Keratinocyte (primary cell): ENCODE measurements around the gene AGTPBP1. TPM values are rescaled to one million over a fixed set of nuclear protein-coding genes. Genes with fewer than 3 reads are reported as not detected.

Experiments
- DNase-seq: peaks from one replicate; pipeline ENCODE4 v3.0.0-alpha.2; 2011; ENCODE audit warnings: low read depth, missing footprints, low spot score
- FAIRE-seq: peaks from 2 replicates; lab custom pipeline; 2011; peaks lifted over from hg19 to GRCh38; lab: Jason Lieb, UNC
- H2AFZ ChIP-seq: 2 replicates; pipeline ENCODE4 v1.6.0; 2012; ENCODE audit warnings: low read length, control low read depth, inconsistent platforms; ENCODE audit not compliant: control insufficient read depth
- H3K27ac ChIP-seq: 2 replicates; pipeline ENCODE4 v1.5.1; 2011; ENCODE audit warnings: low read length; ENCODE audit not compliant: control insufficient read depth, insufficient read depth
- H3K27me3 ChIP-seq: 3 replicates; pipeline ENCODE4 v1.6.0; 2011; ENCODE audit warnings: low read length; ENCODE audit not compliant: control insufficient read depth, insufficient read depth; ENCODE audit errors: extremely low read depth
- H3K36me3 ChIP-seq, 2 experiments: 2 replicates in 1 of 2; 3 replicates in 1 of 2; pipeline ENCODE4 v1.5.1; 2011; ENCODE audit warnings: low read length in 2 of 2, mild to moderate bottlenecking in 1 of 2; ENCODE audit not compliant: control insufficient read depth in 2 of 2, insufficient read depth in 2 of 2; ENCODE audit errors: extremely low read depth in 1 of 2
- H3K4me1 ChIP-seq: 3 replicates; pipeline ENCODE4 v1.5.1; 2011; ENCODE audit warnings: low read length; ENCODE audit not compliant: control insufficient read depth, insufficient read depth; ENCODE audit errors: extremely low read depth
- H3K4me2 ChIP-seq: 3 replicates; pipeline ENCODE4 v1.6.0; 2011; ENCODE audit warnings: low read depth, low read length; ENCODE audit not compliant: control insufficient read depth, insufficient read depth; ENCODE audit errors: extremely low read depth
- H3K4me3 ChIP-seq, 3 experiments: fragments of 200-600 bp in 1 of 3; sonication (generic) in 1 of 3; 2 replicates in 2 of 3; 3 replicates in 1 of 3; pipeline ENCODE4 v1.5.1; 2011 to 2016; ENCODE audit warnings: low read length in 3 of 3, mild to moderate bottlenecking in 3 of 3, control low read depth in 2 of 3, inconsistent platforms in 1 of 3, low read depth in 1 of 3, mixed read lengths in 1 of 3, mixed run types in 1 of 3, moderate library complexity in 1 of 3; ENCODE audit not compliant: control insufficient read depth in 2 of 3, insufficient read depth in 2 of 3; ENCODE audit errors: extremely low read depth in 1 of 3
- H3K79me2 ChIP-seq: 2 replicates; pipeline ENCODE4 v1.6.0; 2012; ENCODE audit warnings: low read length; ENCODE audit not compliant: control insufficient read depth, insufficient read depth
- H3K9ac ChIP-seq: 3 replicates; pipeline ENCODE4 v1.6.0; 2011; ENCODE audit warnings: low read length; ENCODE audit not compliant: control insufficient read depth, insufficient read depth; ENCODE audit errors: extremely low read depth
- H3K9me1 ChIP-seq: 3 replicates; pipeline ENCODE4 v1.6.0; 2011; ENCODE audit warnings: low read length; ENCODE audit not compliant: control insufficient read depth, insufficient read depth; ENCODE audit errors: extremely low read depth
- H3K9me3 ChIP-seq: 2 replicates; pipeline ENCODE4 v1.5.1; 2012; ENCODE audit warnings: low read depth, low read length; ENCODE audit not compliant: control insufficient read depth
- H4K20me1 ChIP-seq: 3 replicates; pipeline ENCODE4 v1.6.0; 2011; ENCODE audit warnings: low read length; ENCODE audit not compliant: control insufficient read depth, insufficient read depth; ENCODE audit errors: extremely low read depth
- EZH2 ChIP-seq: IDR thresholded peaks from one replicate; pipeline ENCODE4 v1.6.1; 2012; ENCODE audit warnings: inconsistent platforms, mild to moderate bottlenecking, low read length, moderate library complexity
- dilution Hi-C: fragments of 300-500 bp; cut with MboI; formaldehyde crosslinking; loops from one replicate; pipeline ENCODE4 v1.7.0; 2020; ENCODE audit warnings: low sequenced_read_pairs; ENCODE audit not compliant: extremely low pct_ligation_motif_present
- polyA plus RNA-seq, 5 experiments: library from polyadenylated mRNA; depleted of rRNA in 3 of 5; stranded (reverse) in 3 of 5; stranded (forward) in 1 of 5; unstranded in 1 of 5; fragments of >200 nt; gene quantifications; 1 replicate in 1 of 5; 2 replicates in 3 of 5; 3 replicates in 1 of 5; pipeline versions ENCODE4 v1.2.1 to v1.2.3, GENCODE V29; 2011 to 2012; ENCODE audit warnings: missing spikeins in 2 of 5, low read depth in 1 of 5, low replicate concordance in 1 of 5
- TF ChIP-seq, protein P1 (sequence below), 3 experiments: IDR thresholded peaks in 1 of 3; conservative IDR thresholded peaks in 1 of 3; optimal IDR thresholded peaks in 1 of 3; 2 replicates in 2 of 3; 3 replicates in 1 of 3; pipeline versions ENCODE3 to v1.5.1; 2011; ENCODE audit warnings: low read length in 3 of 3, mild to moderate bottlenecking in 3 of 3, moderate library complexity in 2 of 3, control low read depth in 1 of 3, inconsistent platforms in 1 of 3; ENCODE audit not compliant: insufficient read depth in 2 of 3; ENCODE audit errors: extremely low read depth in 1 of 3

Gene AGTPBP1
- polyA plus RNA-seq, 1 donor (not counting 4 experiments of a cell fraction or from before 2014, with no cell fraction given), result 11.1 TPM

GRCh38 chr9:85594316-85594715, 147.4 kb downstream of the AGTPBP1 start:
- H3K79me2 ChIP-seq, result no peaks in the 10 kb centered on the region
- no peak overlapping the region for H3K9ac ChIP-seq
- H3K9me1 ChIP-seq, result no peaks in the 10 kb centered on the region
- no peak overlapping the region for H2AFZ ChIP-seq
- FAIRE-seq (no peak), DNase-seq (no peak)
- H4K20me1 ChIP-seq, result no peaks in the 10 kb centered on the region
- no peak overlapping the region for H3K4me2 ChIP-seq
- no peak for TF ChIP-seq EZH2
- TF ChIP-seq, protein P1, sequence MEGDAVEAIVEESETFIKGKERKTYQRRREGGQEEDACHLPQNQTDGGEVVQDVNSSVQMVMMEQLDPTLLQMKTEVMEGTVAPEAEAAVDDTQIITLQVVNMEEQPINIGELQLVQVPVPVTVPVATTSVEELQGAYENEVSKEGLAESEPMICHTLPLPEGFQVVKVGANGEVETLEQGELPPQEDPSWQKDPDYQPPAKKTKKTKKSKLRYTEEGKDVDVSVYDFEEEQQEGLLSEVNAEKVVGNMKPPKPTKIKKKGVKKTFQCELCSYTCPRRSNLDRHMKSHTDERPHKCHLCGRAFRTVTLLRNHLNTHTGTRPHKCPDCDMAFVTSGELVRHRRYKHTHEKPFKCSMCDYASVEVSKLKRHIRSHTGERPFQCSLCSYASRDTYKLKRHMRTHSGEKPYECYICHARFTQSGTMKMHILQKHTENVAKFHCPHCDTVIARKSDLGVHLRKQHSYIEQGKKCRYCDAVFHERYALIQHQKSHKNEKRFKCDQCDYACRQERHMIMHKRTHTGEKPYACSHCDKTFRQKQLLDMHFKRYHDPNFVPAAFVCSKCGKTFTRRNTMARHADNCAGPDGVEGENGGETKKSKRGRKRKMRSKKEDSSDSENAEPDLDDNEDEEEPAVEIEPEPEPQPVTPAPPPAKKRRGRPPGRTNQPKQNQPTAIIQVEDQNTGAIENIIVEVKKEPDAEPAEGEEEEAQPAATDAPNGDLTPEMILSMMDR (optimal IDR thresholded peaks at IDR 0.05 in 1 of 3, IDR thresholded peaks at IDR 0.05 in 1 of 3, conservative IDR thresholded peaks at IDR 0.05 in 1 of 3; ENCODE audit: extremely low read depth in 1 of 3, insufficient read depth in 2 of 3, low read length in 3 of 3), result no peak
- H3K27me3 ChIP-seq, result no peaks in the 10 kb centered on the region
- no peaks in the 10 kb centered on the region for H3K4me1 ChIP-seq
- no peak overlapping the region for H3K4me3 ChIP-seq
- no peaks in the 10 kb centered on the region for H3K36me3 ChIP-seq
- H3K9me3 ChIP-seq, result no peaks in the 10 kb centered on the region
- H3K27ac ChIP-seq, result no peak overlapping the region
- dilution Hi-C loops, result no loop called here

- Histone ChIP-seq H2AFZ (no peak overlapping the region), H3K79me2 (no peaks in the 10 kb centered on the region), H4K20me1 (no peaks in the 10 kb centered on the region), H3K4me3 (no peak overlapping the region), H3K4me2 (no peak overlapping the region), H3K27ac (no peak overlapping the region), H3K9me3 (no peaks in the 10 kb centered on the region), H3K36me3 (peaks cover 0 to 2% of the 10 kb centered on the region in 2 experiments), H3K27me3 (no peaks in the 10 kb centered on the region), H3K9me1 (no peaks in the 10 kb centered on the region), H3K4me1 (no peaks in the 10 kb centered on the region), H3K9ac (no peak overlapping the region)
- FAIRE-seq (no peak), DNase-seq (no peak)
- dilution Hi-C loops, result no loop called here
- TF ChIP-seq, protein P1 (optimal IDR thresholded peaks at IDR 0.05 in 1 of 3, IDR thresholded peaks at IDR 0.05 in 1 of 3, conservative IDR thresholded peaks at IDR 0.05 in 1 of 3; ENCODE audit: extremely low read depth in 1 of 3, insufficient read depth in 2 of 3, low read length in 3 of 3), result no peak
- TF ChIP-seq EZH2, result no peak
These were observed 155.1 kb downstream of the AGTPBP1 start for GRCh38 chr9:85586684-85587083.
